ENCODE measurements around the gene GNAI2.
"Not testable (repeated sequence)": the region's sequence is repeated elsewhere in the genome, so short reads cannot be mapped to it uniquely, and the experiment has no call there.

Gene GNAI2

DNA sequence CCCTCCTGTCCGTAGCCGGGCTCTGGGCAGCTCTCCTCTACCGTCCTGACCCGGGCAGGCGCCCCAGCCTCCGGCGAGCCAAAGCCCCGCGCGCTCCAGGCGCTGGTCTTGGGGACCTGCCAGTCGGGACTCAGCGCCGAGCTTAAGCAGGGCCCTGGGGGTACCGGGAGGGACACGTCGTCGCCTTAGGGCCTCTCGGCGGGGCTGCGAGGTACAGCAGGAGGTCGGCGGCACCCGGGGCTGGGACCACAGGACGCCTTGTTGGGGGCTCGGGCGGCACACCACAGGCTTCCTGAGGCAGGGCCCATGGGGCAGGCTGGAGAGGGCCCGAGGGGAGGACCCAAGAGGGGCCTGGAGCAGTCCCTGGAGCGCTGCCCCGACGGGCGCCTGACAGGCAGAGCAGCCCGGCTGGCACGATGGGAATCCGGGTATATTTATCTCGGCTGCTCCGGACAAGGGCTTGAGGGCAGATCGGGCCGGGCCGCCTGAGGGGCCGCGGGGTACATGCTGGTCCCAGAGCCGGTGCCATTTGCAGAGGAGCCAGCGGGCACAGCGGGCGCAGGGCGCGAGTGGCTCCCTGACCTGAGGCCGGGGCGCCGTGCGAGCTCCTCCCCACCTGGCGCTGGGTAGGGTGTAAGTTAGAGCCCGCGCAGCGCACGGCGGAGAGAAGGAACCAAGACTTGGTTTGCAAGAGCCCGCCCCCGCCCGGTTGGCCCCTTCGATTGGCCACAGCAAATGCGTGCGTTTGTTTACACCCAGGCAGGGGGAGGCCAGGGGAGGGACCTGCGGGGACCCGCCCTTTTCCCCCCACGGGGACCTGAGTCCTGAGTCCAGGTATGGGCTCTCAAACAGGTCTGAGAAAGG is 30.4 kb upstream of the GNAI2 start:
- no peak for DNase-seq

- DNase-seq: no peak
Measured at GRCh38 chr3:50207359-50208042, 28.5 kb upstream of the GNAI2 start.

DNA sequence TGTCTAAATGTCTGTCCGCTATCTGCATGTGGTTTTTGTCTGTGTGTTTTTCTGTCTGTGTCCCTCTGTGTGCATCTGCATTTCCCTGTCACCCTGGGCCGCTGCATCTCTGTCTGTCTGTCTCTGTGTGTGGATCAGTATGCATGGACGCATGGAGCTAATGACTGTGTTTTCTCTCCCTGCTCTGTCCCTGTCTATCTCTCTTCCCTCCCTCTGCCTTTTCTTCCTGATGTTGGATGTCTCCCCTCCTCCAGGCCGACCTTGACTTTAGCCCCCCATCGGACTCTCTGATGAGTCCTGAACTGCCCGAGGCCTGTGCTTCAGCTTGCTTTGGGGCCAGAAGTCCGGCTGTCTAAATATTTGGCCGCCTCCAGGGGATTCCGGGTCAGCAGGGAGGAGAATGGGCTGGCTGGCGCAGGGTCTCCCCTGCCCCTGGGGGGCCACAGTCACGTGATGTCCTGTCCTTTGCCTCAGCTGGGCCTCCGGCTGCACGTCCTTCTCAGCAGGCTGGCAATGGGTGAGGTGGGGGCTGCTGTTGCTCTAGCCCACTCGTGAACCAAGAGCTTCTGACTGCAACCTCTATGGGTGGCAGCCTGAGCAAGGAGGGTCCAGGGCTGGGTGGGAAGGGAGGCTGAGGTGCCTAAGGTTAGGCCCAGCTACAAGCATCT is 27.2 kb upstream of the GNAI2 start:
- DNase-seq: no peak

DNA sequence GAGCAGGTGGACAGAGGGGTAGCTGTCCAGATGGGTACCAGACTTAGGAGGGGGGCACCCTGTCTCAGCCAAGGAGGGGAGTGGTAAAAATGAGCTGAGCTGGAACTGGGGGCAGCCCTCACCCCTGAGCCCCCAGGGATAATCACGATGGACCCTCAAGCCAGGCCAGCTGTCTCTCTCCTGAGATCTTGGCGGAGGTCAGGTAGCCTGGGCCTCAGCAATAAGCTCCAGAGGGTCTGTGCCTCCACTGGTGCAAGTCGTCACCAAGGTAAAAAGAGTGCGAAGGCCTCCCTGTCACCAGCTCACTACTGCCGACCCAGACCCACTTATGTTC is 25.9 kb upstream of the GNAI2 start:
- no peak for DNase-seq

- DNase-seq: no peak
Measured at GRCh38 chr3:50210510-50211367, 25.3 kb upstream of the GNAI2 start.

GRCh38 chr3:50211368-50211717 is 24.7 kb upstream of the GNAI2 start:
- DNase-seq: not testable (repeated sequence)

- no peak for DNase-seq
Measured at GRCh38 chr3:50211930-50212329, 24.1 kb upstream of the GNAI2 start.

- DNase-seq: no peak
Measured at GRCh38 chr3:50212502-50212901, 23.5 kb upstream of the GNAI2 start.

DNA sequence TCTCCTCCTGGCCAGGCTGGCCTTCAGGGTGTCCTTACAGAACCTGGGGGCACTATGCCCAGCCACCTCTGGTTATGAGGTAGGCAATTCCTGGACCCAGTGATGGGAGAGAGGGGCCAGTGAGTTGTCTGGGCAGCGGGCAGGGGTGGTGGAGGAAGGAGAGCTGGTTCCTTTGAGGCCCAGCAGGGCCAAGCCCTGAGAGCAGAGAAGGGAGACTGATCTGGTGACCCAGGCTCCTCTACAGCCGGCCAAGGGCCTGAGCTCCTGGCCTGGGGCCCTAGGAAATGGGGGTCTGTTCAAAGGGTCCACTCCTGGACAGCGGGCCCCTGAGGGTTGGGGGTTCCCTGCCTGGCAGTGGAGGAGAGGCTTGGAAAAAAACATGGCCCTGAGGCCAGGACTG is 23.0 kb upstream of the GNAI2 start:
- no peak for DNase-seq

- DNase-seq: no peak
Measured at GRCh38 chr3:50213373-50213772, 22.6 kb upstream of the GNAI2 start.

- DNase-seq: no peak
Measured at GRCh38 chr3:50214824-50215223, 21.2 kb upstream of the GNAI2 start.

DNA sequence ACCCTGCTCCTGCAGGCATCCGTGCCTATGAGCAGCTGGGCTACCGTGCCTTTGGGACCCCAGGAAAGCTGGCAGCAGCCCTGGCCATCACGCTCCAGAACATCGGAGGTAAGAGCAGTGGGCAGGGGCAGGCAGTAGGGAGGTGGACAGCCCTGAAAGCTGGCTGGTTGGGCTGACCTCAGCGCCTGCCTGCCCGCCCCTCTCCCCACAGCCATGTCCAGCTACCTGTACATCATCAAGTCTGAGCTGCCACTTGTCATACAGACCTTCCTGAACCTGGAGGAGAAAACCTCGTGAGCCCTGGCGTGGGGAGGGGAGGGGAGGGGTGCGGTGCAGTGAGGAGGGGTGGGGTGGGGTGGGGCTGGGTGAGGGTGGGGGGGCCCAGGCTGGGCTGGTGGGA is 20.5 kb upstream of the GNAI2 start:
- DNase-seq: no peak

DNA sequence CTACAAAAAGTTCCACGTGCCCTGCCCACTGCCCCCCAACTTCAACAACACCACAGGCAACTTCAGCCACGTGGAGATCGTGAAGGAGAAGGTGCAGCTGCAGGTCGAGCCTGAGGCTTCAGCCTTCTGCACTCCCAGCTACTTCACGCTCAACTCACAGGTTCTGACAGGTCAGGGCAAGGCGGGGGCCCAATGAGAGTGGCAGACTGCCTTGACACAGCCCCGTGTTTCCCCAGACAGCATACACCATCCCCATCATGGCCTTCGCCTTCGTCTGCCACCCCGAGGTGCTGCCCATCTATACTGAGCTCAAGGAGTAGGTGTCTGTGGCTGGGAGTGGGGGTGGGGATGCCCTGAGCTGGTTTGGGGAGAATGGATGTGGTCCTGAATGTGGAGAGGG is 18.3 kb upstream of the GNAI2 start:
- DNase-seq: no peak

DNA sequence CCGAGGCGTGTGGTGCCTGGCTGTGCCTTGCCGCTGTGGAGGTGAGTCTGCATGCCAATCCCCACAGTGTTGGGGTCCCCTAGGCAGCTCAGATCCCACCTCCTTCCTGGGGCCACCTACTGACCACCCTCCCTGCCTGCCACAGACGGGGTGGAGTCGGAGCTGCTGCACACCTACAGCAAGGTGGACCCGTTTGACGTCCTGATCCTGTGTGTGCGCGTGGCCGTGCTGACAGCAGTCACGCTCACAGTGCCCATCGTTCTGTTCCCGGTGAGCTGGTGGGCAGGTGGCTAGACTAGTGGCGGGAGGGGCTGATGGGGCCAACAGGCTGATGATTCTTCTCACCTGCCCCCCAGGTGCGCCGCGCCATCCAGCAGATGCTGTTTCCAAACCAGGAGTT is 17.6 kb upstream of the GNAI2 start:
- no peak for DNase-seq

DNA sequence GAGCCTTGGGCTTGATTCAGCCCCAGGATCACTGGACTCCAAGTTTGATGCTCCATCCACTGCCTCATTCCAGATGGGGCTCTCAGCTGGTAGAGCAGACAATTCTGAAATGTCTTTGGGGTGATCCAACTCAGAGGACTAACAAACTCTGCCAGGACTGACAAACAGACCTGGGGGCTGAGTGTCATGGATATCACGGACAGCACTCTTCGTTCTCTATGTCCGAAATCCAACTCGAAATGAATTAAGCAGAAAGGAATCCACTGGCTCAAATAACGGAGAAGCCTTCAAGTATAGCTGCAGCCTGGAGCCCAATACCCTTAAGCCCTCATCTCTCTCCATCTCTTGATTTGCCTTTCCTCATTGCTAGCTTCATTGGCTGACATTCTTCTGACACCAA is 16.7 kb upstream of the GNAI2 start:
- no peak for DNase-seq

DNA sequence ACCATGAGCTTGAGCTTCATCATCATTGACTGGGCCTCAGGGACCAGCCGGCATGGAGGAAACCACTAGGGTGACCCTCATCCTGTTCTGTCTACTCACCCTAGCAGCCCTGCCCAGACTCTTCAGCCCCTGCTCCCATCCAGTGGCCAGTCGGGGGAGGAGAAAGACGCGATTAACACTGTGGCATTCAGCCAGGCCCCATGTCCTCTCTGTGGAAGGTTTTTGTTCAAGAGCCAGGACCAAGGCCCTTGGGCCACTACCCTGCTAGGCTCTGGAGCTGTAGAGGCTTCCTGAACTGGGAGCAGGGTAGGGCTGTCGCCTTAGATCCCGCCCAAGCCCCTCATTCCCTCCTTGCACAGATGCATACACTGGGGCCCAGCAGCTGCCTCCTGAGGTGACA is 15.9 kb upstream of the GNAI2 start:
- DNase-seq: no peak

DNA sequence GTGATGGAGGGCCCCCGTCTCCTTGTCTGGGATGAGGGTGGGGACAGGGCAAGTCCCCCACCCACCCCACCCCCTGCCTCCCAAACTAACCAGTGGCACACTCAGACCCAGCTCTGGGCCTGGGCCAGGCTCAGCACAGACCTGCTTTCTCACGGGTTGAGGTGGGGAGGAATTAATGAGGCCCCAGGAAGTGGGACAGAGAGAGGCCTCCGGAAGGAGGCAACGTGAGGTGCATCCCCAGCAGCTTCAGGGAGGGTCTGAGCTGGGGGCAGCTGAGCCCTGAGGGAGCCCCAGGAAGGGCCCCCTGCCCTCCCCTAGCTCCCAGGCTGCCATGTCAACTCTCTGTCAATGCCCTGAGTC is 15.0 kb upstream of the GNAI2 start:
- no peak for DNase-seq

DNA sequence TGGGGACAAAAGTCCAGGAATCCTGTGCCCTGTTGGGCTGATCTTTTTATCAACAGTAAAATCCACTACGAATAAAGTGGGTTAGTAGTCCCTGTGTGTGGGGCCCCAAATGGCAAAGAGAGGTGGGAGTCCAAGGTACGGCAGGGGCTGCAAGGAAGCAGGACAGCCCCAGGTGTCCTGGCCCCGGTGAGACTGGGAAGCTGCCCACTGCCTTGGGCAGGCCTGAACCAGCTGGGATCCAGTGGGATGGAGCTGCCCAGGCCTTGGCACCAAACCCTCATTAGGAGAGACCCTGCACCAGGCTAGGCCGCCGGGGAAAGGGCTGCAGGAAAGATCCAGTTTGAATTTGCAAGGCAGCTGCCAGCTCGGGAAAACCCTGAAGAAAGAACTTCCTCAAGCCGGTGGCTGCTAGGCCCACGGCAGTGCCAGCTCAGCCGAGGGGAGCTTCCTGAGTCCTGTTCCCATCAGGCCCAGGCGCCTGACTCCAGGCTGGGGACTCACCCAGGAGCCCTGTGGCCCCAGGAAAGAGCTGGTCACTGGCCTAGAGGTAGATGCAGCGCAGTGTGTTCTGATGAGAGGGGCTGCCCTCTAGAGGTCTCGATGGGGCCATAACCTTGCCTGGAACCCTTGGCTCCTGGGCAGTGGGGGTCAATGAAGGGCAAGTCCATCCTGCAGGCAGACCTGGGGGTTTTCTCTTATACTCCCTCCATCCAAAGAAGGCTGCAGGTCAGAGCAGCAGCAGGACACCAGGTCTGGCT is 14.4 kb upstream of the GNAI2 start:
- no peak for DNase-seq

DNA sequence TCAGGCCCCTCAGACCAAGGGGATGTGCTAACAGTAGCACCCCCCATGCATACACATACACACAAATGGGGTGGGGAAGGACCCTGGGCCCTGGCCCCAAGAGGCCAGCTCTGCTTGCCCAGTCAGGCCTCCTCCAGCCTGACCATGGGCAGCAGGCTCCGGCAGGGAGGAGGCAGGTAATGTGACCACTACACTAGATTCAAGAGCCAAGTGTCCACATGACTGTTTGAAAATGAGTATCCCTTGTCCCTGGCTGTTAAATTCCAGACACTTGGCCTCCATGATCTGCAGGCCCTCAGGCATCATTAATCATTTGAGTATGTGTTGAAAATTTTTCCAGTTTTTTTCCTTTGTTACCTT is 13.9 kb upstream of the GNAI2 start:
- DNase-seq: no peak

DNA sequence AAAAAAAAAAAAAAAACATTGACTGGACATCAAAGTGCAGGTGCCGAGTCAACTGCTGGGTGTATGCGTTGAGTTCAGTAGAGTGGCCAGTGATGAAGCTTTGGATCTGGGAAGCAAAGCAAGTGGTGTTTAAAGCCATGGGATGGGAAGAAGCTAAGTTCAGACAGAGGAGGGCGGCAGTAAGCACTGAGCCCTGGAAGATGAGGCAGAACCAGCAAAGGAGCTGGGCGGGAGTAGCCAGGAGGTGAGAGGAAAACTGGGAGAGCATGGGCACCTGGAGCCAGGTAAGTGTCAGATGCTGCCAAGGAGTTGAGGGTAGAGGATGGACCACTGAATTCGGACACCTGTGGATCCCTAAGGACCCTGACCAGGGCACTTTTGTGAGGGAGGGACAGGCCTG is 11.4 kb upstream of the GNAI2 start:
- DNase-seq: no peak

DNA sequence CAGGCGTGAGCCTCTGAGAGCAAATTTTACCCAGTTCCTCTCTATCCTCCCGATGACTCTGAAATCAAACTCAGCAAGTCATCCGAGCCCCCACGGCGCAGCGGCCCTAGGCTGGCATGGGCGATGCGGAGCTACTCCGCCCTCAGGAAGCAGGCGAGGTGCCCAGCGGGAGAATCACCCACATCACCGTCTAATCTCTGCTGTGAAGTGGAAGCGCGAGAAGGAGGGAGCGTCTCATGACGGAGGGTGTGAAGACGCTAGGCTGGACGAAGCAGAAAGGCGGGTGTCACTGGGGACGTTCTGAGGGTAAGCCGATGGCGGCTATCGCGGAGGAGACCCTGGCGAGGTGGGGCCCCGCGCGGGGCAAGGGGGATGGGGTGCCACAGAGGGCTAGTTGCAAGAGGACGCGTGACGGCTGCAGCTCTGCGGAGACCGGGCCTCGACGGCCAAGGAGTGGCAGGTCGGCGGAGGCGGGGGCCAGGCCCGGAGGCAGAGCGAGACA is 9.1 kb upstream of the GNAI2 start:
- peak; percentile 44 for DNase-seq
